ENCODE results near the gene DLL4.

DNA sequence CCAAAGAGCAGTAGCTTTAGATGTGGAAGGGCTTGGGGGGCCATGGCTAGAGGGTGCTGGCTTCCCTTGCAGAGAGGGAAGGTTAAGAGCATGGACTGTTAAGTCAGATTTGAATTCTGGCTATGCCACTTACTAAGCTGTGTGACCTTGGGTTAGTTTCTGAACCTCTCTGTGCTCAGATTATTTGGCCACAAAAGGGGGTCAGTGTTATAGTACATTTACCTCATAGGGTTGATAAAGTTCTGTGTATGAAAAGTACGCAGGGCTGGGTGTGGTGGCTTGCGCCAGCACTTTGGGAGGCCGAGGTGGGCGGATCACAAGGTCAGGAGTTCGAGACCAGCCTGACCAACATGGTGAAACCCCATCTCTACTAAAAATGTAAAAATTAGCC is 28.1 kb upstream of the DLL4 start:
- TF ChIP-seq, protein P1, sequence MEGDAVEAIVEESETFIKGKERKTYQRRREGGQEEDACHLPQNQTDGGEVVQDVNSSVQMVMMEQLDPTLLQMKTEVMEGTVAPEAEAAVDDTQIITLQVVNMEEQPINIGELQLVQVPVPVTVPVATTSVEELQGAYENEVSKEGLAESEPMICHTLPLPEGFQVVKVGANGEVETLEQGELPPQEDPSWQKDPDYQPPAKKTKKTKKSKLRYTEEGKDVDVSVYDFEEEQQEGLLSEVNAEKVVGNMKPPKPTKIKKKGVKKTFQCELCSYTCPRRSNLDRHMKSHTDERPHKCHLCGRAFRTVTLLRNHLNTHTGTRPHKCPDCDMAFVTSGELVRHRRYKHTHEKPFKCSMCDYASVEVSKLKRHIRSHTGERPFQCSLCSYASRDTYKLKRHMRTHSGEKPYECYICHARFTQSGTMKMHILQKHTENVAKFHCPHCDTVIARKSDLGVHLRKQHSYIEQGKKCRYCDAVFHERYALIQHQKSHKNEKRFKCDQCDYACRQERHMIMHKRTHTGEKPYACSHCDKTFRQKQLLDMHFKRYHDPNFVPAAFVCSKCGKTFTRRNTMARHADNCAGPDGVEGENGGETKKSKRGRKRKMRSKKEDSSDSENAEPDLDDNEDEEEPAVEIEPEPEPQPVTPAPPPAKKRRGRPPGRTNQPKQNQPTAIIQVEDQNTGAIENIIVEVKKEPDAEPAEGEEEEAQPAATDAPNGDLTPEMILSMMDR (IDR thresholded peaks at IDR 0.05; ENCODE audit: borderline replicate concordance, extremely low read depth, low read length, poor library complexity, severe bottlenecking) = no peak
- TF ChIP-seq EZH2 (IDR thresholded peaks at IDR 0.05; ENCODE audit: borderline replicate concordance, low read depth, low read length, severe bottlenecking) = no peak
